GM12875 (cell line): ENCODE results near the gene EML4.

Experiments used
- H3K4me3 ChIP-seq: one replicate; pipeline ENCODE4 v1.5.1; 2011; ENCODE audit warnings: low read depth, low read length, control low read depth
- TF ChIP-seq, protein P1 (sequence below): IDR thresholded peaks from 2 replicates; pipeline ENCODE4 v1.5.1; 2011; ENCODE audit warnings: low read depth, mild to moderate bottlenecking, control low read depth, inconsistent platforms, low read length, moderate library complexity, borderline replicate concordance; ENCODE audit not compliant: insufficient read depth

EML4 gene

DNA sequence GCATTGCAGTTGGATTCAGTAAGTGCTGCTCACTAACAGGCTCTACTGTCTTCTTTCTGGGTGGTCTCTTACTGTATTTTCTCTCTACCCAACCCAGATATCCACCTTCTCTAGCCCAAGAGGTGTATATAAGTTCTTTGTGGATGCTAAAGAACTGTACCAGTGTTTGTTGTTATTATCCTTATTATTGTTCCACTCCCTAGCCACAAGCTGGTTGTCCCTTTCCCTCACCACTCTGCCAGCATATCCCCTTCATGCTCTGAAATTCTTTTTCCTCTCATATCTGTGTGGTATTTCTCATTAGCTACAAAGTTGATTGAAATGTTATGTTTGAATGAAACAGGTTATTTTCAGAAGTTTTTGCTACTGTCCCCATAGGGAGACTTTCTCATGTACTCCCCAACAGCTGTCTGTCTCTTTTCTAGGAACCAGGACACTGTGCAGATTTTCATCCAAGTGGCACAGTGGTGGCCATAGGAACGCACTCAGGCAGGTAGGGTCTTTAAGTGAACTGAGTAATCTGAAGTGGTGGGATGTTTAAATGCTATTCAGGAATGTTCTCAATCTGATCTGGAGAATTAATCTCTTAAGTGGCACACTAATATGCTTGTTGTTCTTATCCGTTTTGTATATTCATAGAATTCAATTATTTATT is 135.0 kb downstream of the EML4 start:
- TF ChIP-seq, protein P1, sequence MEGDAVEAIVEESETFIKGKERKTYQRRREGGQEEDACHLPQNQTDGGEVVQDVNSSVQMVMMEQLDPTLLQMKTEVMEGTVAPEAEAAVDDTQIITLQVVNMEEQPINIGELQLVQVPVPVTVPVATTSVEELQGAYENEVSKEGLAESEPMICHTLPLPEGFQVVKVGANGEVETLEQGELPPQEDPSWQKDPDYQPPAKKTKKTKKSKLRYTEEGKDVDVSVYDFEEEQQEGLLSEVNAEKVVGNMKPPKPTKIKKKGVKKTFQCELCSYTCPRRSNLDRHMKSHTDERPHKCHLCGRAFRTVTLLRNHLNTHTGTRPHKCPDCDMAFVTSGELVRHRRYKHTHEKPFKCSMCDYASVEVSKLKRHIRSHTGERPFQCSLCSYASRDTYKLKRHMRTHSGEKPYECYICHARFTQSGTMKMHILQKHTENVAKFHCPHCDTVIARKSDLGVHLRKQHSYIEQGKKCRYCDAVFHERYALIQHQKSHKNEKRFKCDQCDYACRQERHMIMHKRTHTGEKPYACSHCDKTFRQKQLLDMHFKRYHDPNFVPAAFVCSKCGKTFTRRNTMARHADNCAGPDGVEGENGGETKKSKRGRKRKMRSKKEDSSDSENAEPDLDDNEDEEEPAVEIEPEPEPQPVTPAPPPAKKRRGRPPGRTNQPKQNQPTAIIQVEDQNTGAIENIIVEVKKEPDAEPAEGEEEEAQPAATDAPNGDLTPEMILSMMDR, result no peak
- no peak overlapping the region for H3K4me3 ChIP-seq

DNA sequence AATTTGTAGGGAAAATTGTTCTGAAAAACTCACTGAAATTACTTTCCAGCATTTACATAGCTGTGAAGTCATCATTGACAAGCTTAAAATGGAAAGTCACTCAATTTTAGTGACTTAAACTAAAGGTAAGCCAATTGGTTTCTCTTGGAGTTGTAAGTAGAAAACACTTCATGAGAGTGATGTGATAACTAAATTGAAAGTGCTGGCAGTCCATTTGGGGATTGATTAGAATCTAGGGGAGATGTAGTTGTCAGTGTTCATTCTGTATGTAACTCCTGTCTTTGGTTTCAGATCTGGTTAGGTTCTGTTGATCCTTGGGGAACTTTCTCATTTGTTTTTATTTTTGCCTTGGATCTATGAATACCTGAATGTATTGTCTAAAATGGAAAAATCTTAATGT is 138.0 kb downstream of the EML4 start:
- TF ChIP-seq, protein P1, result no peak
- no peak overlapping the region for H3K4me3 ChIP-seq

DNA sequence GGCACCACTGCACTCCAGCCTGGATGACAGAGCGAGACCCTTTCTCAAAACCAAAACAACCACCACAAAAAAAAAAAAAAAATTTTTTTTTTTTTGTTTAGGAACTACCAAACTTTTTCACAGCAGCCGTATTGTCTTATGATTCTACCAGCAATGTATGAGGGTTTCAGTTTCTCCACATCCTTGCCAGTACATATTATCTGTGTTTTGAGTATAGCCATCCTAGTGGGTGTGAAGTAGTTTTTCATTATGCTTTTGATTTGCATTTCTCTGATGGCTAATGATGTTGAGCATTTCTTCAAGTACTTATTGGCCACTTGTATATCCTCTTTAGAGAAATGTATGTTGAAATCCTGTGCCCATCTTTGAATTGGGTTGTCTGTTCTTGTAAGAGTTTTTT is 140.2 kb downstream of the EML4 start:
- no peak overlapping the region for H3K4me3 ChIP-seq
- TF ChIP-seq, protein P1, result no peak

DNA sequence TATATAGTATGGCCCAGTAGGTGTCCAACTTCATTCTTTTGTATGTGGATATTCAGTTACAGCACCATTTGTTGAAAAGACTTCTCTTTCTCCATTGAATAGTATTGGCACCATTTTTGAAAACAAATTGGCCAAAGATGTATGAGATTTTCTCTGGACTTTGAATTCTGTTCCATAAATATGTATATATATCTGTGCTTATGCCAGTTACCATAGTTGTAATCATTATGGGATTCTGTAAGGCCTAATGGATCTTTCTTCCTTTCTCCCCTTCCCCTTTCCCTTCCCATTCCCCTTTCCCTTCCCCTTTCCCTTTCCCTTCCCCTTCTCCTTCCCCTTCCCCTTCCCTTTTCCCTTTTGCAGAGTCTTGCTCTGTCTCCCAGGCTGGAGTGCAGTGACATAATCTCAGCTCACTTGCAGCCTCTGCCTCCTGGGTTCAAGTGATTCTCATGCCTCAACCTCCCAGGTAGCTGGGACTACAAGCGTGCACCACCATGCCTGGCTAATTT is 140.9 kb downstream of the EML4 start:
- TF ChIP-seq, protein P1, result no peak

DNA sequence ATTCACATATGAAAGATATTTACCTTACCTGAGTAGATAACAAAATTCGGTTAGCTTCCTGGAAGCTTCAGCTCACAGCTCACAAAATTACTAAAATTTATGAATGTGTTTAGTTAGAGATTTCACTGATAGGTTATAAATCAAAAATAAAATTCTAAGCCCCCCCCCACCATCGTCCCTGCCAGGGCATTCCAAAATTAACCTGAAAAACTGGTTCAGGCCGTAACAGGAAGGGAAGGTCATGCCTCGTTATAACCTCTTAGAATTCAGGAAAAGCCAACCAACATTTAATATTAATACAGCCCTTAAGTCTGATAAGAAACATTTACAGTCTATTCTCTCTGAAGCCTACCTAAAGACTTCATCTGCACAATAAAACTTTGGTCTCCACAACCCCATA is 143.0 kb downstream of the EML4 start:
- H3K4me3 ChIP-seq, result no peak overlapping the region
- TF ChIP-seq, protein P1, result no peak

More for the DNA sequence above, 140.9 kb downstream of the EML4 start:
- no peak overlapping the region for H3K4me3 ChIP-seq

DNA sequence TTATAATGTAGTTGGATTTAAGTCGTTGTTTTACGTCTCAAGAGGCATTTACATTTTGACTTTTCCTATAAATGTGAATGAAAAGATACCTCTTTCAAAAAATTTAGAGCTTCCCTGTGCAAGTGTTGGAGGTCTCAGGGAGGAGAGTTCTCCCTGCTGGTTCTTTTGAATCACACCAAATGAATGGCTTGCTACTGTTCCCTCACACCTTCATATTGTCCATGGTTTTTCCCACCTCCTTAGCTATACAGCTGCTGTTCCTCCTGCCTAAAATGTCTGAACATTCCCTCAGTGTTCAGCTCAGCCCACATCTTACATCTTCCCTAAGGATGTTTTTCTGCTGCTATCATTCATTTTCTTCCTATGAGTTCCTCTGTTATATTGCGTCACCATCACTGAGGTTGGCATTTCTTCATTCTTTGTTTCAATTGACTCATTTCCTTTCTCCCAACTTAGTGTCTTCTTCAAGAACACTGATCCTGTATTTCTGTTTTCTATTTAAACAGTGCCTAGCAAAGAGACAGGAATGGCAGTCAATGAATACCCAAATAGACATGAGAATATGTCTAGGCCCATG is 145.8 kb downstream of the EML4 start:
- H3K4me3 ChIP-seq, result no peak overlapping the region
- TF ChIP-seq, protein P1, result no peak
